Activated CD8-positive, alpha-beta T cell treated with anti-CD3 and anti-CD28 coated beads, Interleukin-2, amount 10 ng/mL, durations not matched to agents 7 days and 5 days (primary cell): ENCODE measurements around the gene CD58. TPM values are rescaled to one million over a fixed set of nuclear protein-coding genes. Genes with fewer than 3 reads are reported as not detected.

Source experiments
- ATAC-seq: fragments of 150-1000 bp; cut with Tn5 transposase; one replicate; pipeline ENCODE4 v1.10.0; 2021; ENCODE audit warnings: moderate library complexity
- CTCF ChIA-PET: fragments of 350-600 bp; sonication (Branson Sonifier 250); formaldehyde crosslinking; loops from one replicate; lab custom pipeline; 2021; ENCODE audit warnings: antibody characterized with exemption; lab: Charles Lee
- POLR2A ChIA-PET: fragments of 350-600 bp; sonication (Branson Sonifier 250); formaldehyde crosslinking; loops from one replicate; lab custom pipeline; 2021; ENCODE audit warnings: antibody characterized with exemption; lab: Charles Lee
- DNase-seq: peaks from one replicate; pipeline ENCODE4 v3.0.0-alpha.2; 2020
- H3K27ac Mint-ChIP-seq: one replicate; pipeline ENCODE4 v1.8.0; 2021; ENCODE audit warnings: mild to moderate bottlenecking, mixed read lengths
- H3K27me3 Mint-ChIP-seq: one replicate; pipeline ENCODE4 v1.8.0; 2021; ENCODE audit warnings: low read depth, mixed read lengths
- H3K36me3 Mint-ChIP-seq: one replicate; pipeline ENCODE4 v1.8.0; 2021; ENCODE audit warnings: low read depth, mixed read lengths
- H3K4me1 Mint-ChIP-seq: one replicate; pipeline ENCODE4 v1.8.0; 2021; ENCODE audit warnings: low read depth, mixed read lengths
- H3K4me3 Mint-ChIP-seq: one replicate; pipeline ENCODE4 v1.8.0; 2021; ENCODE audit warnings: mild to moderate bottlenecking, mixed read lengths
- H3K9me3 Mint-ChIP-seq: one replicate; pipeline ENCODE4 v1.8.0; 2022; ENCODE audit warnings: mixed read lengths; ENCODE audit not compliant: insufficient read depth
- total RNA-seq, 2 experiments: library from RNA; stranded (reverse); gene quantifications; one replicate each; pipeline ENCODE4 v1.2.3, GENCODE V29; 2021

Gene CD58
- total RNA-seq, 2 experiments from 2014 or later = 23.9 to 24.7 TPM

GRCh38 chr1:116556289-116557006, 14.4 kb downstream of the CD58 start:
- peak; percentile 67 for DNase-seq
- ATAC-seq = peak; percentile 91
- Mint-ChIP-seq H3K9me3 (peaks cover 4% of the 10 kb centered on the region), H3K4me3 (no peak overlapping the region), H3K4me1 (peaks cover 65% of the 10 kb centered on the region), H3K27me3 (no peaks in the 10 kb centered on the region), H3K27ac (peak overlapping the region; percentile 37), H3K36me3 (peaks cover 37% of the 10 kb centered on the region)
- ChIA-PET POLR2A (interaction anchor here (1.0 to 2.0 kb wide), 3 partner anchors 13 to 504 kb away, joined by 3 to 5 read pairs (median 4); partner anchors contain the start of gene TTF2), CTCF (interaction anchor here (0.9 to 2.3 kb wide), 12 partner anchors 10 to 1051 kb away, joined by 3 to 11 read pairs (median 5); partner anchors contain the start of gene TTF2)

- DNase-seq = no peak
- Mint-ChIP-seq H3K36me3 (peaks cover 37% of the 10 kb centered on the region), H3K9me3 (peaks cover 4% of the 10 kb centered on the region), H3K27ac (no peak overlapping the region), H3K27me3 (no peaks in the 10 kb centered on the region), H3K4me3 (no peak overlapping the region), H3K4me1 (peaks cover 62% of the 10 kb centered on the region)
- ATAC-seq = no peak
- ChIA-PET CTCF (no interaction called here), POLR2A (no interaction called here)
Measured at GRCh38 chr1:116554924-116555323, 15.9 kb downstream of the CD58 start.

GRCh38 chr1:116553386-116554115, 17.3 kb downstream of the CD58 start:
- Mint-ChIP-seq H3K9me3 (peaks cover 4% of the 10 kb centered on the region), H3K4me3 (no peak overlapping the region), H3K4me1 (peaks cover 53% of the 10 kb centered on the region), H3K27me3 (no peaks in the 10 kb centered on the region), H3K36me3 (peaks cover 32% of the 10 kb centered on the region), H3K27ac (no peak overlapping the region)
- DNase-seq (no peak), ATAC-seq (no peak)
- POLR2A ChIA-PET = no interaction called here
- CTCF ChIA-PET = no interaction called here

- no peak overlapping the region for H3K4me3 Mint-ChIP-seq
- H3K4me1 Mint-ChIP-seq = peaks cover 33% of the 10 kb centered on the region
- peaks cover 59% of the 10 kb centered on the region for H3K36me3 Mint-ChIP-seq
- no peak overlapping the region for H3K27ac Mint-ChIP-seq
- ChIA-PET CTCF (interaction anchor here (1.2 kb wide), 1 partner anchor 9 kb away, joined by 3 read pairs; no protein-coding TSS in a partner anchor), POLR2A (interaction anchor here (0.6 kb wide), 1 partner anchor 31 kb away, joined by 4 read pairs; no protein-coding TSS in a partner anchor)
- DNase-seq (no peak), ATAC-seq (no peak)
- H3K27me3 Mint-ChIP-seq = no peaks in the 10 kb centered on the region
- H3K9me3 Mint-ChIP-seq = no peaks in the 10 kb centered on the region
Measured at GRCh38 chr1:116546354-116546977, 24.4 kb downstream of the CD58 start.

- Mint-ChIP-seq H3K4me3 (no peak overlapping the region), H3K27me3 (no peaks in the 10 kb centered on the region), H3K4me1 (peaks cover 32% of the 10 kb centered on the region), H3K36me3 (peaks cover 60% of the 10 kb centered on the region), H3K9me3 (no peaks in the 10 kb centered on the region), H3K27ac (peak overlapping the region; percentile 15)
- ChIA-PET CTCF (interaction anchor here (0.7 to 2.1 kb wide), 3 partner anchors 11 to 837 kb away, joined by 3 to 6 read pairs (median 3); no protein-coding TSS in a partner anchor), POLR2A (interaction anchor here (0.6 to 1.3 kb wide), 2 partner anchors 30 to 219 kb away, joined by 3 read pairs; no protein-coding TSS in a partner anchor)
- DNase-seq (no peak), ATAC-seq (no peak)
Measured at GRCh38 chr1:116545359-116545705, 25.5 kb downstream of the CD58 start.

- Mint-ChIP-seq H3K27ac (peak overlapping the region; percentile 51), H3K27me3 (no peaks in the 10 kb centered on the region), H3K9me3 (no peaks in the 10 kb centered on the region), H3K36me3 (peaks cover 63% of the 10 kb centered on the region), H3K4me1 (peaks cover 36% of the 10 kb centered on the region), H3K4me3 (no peak overlapping the region)
- CTCF ChIA-PET = interaction anchor here (1.0 to 2.1 kb wide), 4 partner anchors 12 to 30 kb away, joined by 3 to 6 read pairs (median 4); no protein-coding TSS in a partner anchor
- no peak for ATAC-seq
- POLR2A ChIA-PET = interaction anchor here (0.7 to 1.3 kb wide), 4 partner anchors 30 to 41 kb away, joined by 3 to 5 read pairs (median 3); no protein-coding TSS in a partner anchor
- no peak for DNase-seq
Measured at GRCh38 chr1:116544588-116545358, 26.1 kb downstream of the CD58 start.

GRCh38 chr1:116540088-116540487, 30.7 kb downstream of the CD58 start:
- no peak for DNase-seq
- Mint-ChIP-seq H3K27me3 (no peaks in the 10 kb centered on the region), H3K9me3 (no peaks in the 10 kb centered on the region), H3K27ac (peak overlapping the region; percentile 77), H3K36me3 (peaks cover 75% of the 10 kb centered on the region), H3K4me1 (peaks cover 45% of the 10 kb centered on the region), H3K4me3 (peak overlapping the region; percentile 0)
- ChIA-PET CTCF (interaction anchor here (1.5 to 2.2 kb wide), 3 partner anchors 34 to 56 kb away, joined by 4 to 7 read pairs (median 6); no protein-coding TSS in a partner anchor), POLR2A (interaction anchor here (1.3 to 1.9 kb wide), 2 partner anchors 25 to 520 kb away, joined by 4 to 6 read pairs; partner anchors contain the start of gene TTF2)
- ATAC-seq = peak; percentile 7

- DNase-seq = peak; percentile 62
- Mint-ChIP-seq H3K4me1 (peaks cover 37% of the 10 kb centered on the region), H3K27ac (peak overlapping the region; percentile 48), H3K9me3 (no peaks in the 10 kb centered on the region), H3K36me3 (peaks cover 74% of the 10 kb centered on the region), H3K4me3 (no peak overlapping the region), H3K27me3 (no peaks in the 10 kb centered on the region)
- ChIA-PET POLR2A (interaction anchor here (1.1 kb wide), 1 partner anchor 23 kb away, joined by 3 read pairs; no protein-coding TSS in a partner anchor), CTCF (interaction anchor here (1.0 to 4.0 kb wide), 5 partner anchors 19 to 39 kb away, joined by 3 to 15 read pairs (median 4); no protein-coding TSS in a partner anchor)
- peak; percentile 96 for ATAC-seq
Measured at GRCh38 chr1:116538544-116538943, 32.3 kb downstream of the CD58 start.

- ATAC-seq = no peak
- peaks cover 74% of the 10 kb centered on the region for H3K36me3 Mint-ChIP-seq
- H3K4me3 Mint-ChIP-seq = no peak overlapping the region
- H3K9me3 Mint-ChIP-seq = no peaks in the 10 kb centered on the region
- DNase-seq = no peak
- CTCF ChIA-PET = interaction anchor here (1.0 to 4.0 kb wide), 4 partner anchors 23 to 38 kb away, joined by 4 to 15 read pairs (median 4); no protein-coding TSS in a partner anchor
- POLR2A ChIA-PET = interaction anchor here (1.1 kb wide), 1 partner anchor 22 kb away, joined by 3 read pairs; no protein-coding TSS in a partner anchor
- H3K4me1 Mint-ChIP-seq = peaks cover 38% of the 10 kb centered on the region
- no peaks in the 10 kb centered on the region for H3K27me3 Mint-ChIP-seq
- H3K27ac Mint-ChIP-seq = peak overlapping the region; percentile 36
Measured at GRCh38 chr1:116537898-116538297, 32.9 kb downstream of the CD58 start.

- peaks cover 40% of the 10 kb centered on the region for H3K4me1 Mint-ChIP-seq
Measured at GRCh38 chr1:116537040-116537831, 33.6 kb downstream of the CD58 start.

More at GRCh38 chr1:116537040-116537831, 33.6 kb downstream of the CD58 start:
- DNase-seq (no peak), ATAC-seq (no peak)
- peaks cover 71% of the 10 kb centered on the region for H3K36me3 Mint-ChIP-seq
- H3K27me3 Mint-ChIP-seq = no peaks in the 10 kb centered on the region
- no peaks in the 10 kb centered on the region for H3K9me3 Mint-ChIP-seq
- H3K27ac Mint-ChIP-seq = no peak overlapping the region
- no peak overlapping the region for H3K4me3 Mint-ChIP-seq
- CTCF ChIA-PET = interaction anchor here (1.0 to 4.0 kb wide), 5 partner anchors 22 to 52 kb away, joined by 4 to 15 read pairs (median 4); no protein-coding TSS in a partner anchor
- POLR2A ChIA-PET = interaction anchor here (1.1 kb wide), 1 partner anchor 22 kb away, joined by 3 read pairs; no protein-coding TSS in a partner anchor
